Activated CD4-positive, alpha-beta memory T cell treated with anti-CD3 and anti-CD28 coated beads, Interleukin-2, amount 10 ng/mL, durations not matched to agents 7 days and 5 days (primary cell): ENCODE data around the gene HSBP1L1. TPM values are rescaled to one million over a fixed set of nuclear protein-coding genes. Genes with fewer than 3 reads are reported as not detected.

Experiments used
- CTCF ChIA-PET: fragments of 350-600 bp; sonication (Branson Sonifier 250); formaldehyde crosslinking; loops from one replicate; lab custom pipeline; 2021; ENCODE audit warnings: antibody characterized with exemption, inconsistent platforms; lab: Charles Lee
- POLR2A ChIA-PET: fragments of 350-600 bp; sonication (Branson Sonifier 250); formaldehyde crosslinking; loops from one replicate; lab custom pipeline; 2021; ENCODE audit warnings: antibody characterized with exemption; lab: Charles Lee
- DNase-seq: peaks from one replicate; pipeline ENCODE4 v3.0.0-alpha.2; 2020
- H3K27ac Mint-ChIP-seq: one replicate; pipeline ENCODE4 v1.8.0; 2021; ENCODE audit warnings: mild to moderate bottlenecking, mixed read lengths
- H3K27me3 Mint-ChIP-seq: one replicate; pipeline ENCODE4 v1.8.0; 2021; ENCODE audit warnings: mixed read lengths
- H3K36me3 Mint-ChIP-seq: one replicate; pipeline ENCODE4 v1.8.0; 2021; ENCODE audit warnings: low read depth, mixed read lengths
- H3K4me1 Mint-ChIP-seq: one replicate; pipeline ENCODE4 v1.8.0; 2021; ENCODE audit warnings: mixed read lengths
- H3K4me3 Mint-ChIP-seq: one replicate; pipeline ENCODE4 v1.8.0; 2021; ENCODE audit warnings: mild to moderate bottlenecking, mixed read lengths
- H3K9me3 Mint-ChIP-seq: one replicate; pipeline ENCODE4 v1.8.0; 2021; ENCODE audit warnings: mixed read lengths
- total RNA-seq, 2 experiments: library from RNA; stranded (reverse); gene quantifications; one replicate each; pipeline ENCODE4 v1.2.3, GENCODE V29; 2021

HSBP1L1 gene
- total RNA-seq, 2 experiments from 2014 or later: 9.0 to 9.2 TPM

- peaks cover 6% of the 10 kb centered on the region for H3K27me3 Mint-ChIP-seq
- CTCF ChIA-PET: interaction anchor here (0.7 to 1.1 kb wide), 3 partner anchors 20 to 585 kb away, joined by 3 to 7 read pairs (median 4); no protein-coding TSS in a partner anchor
- peak overlapping the region; percentile 21 for H3K27ac Mint-ChIP-seq
- peaks cover 46% of the 10 kb centered on the region for H3K4me1 Mint-ChIP-seq
- no peaks in the 10 kb centered on the region for H3K9me3 Mint-ChIP-seq
- H3K36me3 Mint-ChIP-seq: peaks cover 3% of the 10 kb centered on the region
- POLR2A ChIA-PET: interaction anchor here (1.0 to 3.5 kb wide), 5 partner anchors 11 to 313 kb away, joined by 3 to 34 read pairs (median 14); partner anchors contain the start of genes SLC66A2 and TXNL4A
- H3K4me3 Mint-ChIP-seq: peak overlapping the region; percentile 41
- peak; percentile 60 for DNase-seq
These were observed 1.4 kb upstream of the HSBP1L1 start for GRCh38 chr18:79962835-79963657.

- H3K27me3 Mint-ChIP-seq: peaks cover 6% of the 10 kb centered on the region
These were observed 649 bp upstream of the HSBP1L1 start for GRCh38 chr18:79963658-79964329.

GRCh38 chr18:79965119-79965902, 868 bp downstream of the HSBP1L1 start:
- Mint-ChIP-seq H3K4me1 (peaks cover 45% of the 10 kb centered on the region), H3K9me3 (no peaks in the 10 kb centered on the region), H3K27me3 (peaks cover 6% of the 10 kb centered on the region), H3K36me3 (peaks cover 8% of the 10 kb centered on the region), H3K27ac (peak overlapping the region; percentile 76), H3K4me3 (peak overlapping the region; percentile 69)
- ChIA-PET POLR2A (interaction anchor here (2.3 to 2.7 kb wide), 2 partner anchors 18 to 22 kb away, joined by 14 to 17 read pairs; partner anchors contain the start of gene TXNL4A), CTCF (no interaction called here)
- DNase-seq: no peak

More at GRCh38 chr18:79963658-79964329, 649 bp upstream of the HSBP1L1 start:
- POLR2A ChIA-PET: interaction anchor here (1.0 to 3.5 kb wide), 5 partner anchors 12 to 314 kb away, joined by 3 to 34 read pairs (median 14); partner anchors contain the start of genes SLC66A2 and TXNL4A
- Mint-ChIP-seq H3K36me3 (peaks cover 3% of the 10 kb centered on the region), H3K27ac (no peak overlapping the region), H3K9me3 (no peaks in the 10 kb centered on the region), H3K4me1 (peaks cover 49% of the 10 kb centered on the region), H3K4me3 (peak overlapping the region; percentile 41)
- CTCF ChIA-PET: interaction anchor here (0.7 to 1.1 kb wide), 2 partner anchors 24 to 586 kb away, joined by 3 to 7 read pairs; no protein-coding TSS in a partner anchor
- no peak for DNase-seq

GRCh38 chr18:79970419-79971133, 6.1 kb downstream of the HSBP1L1 start:
- Mint-ChIP-seq H3K27ac (no peak overlapping the region), H3K4me3 (no peak overlapping the region), H3K36me3 (peaks cover 52% of the 10 kb centered on the region), H3K4me1 (peaks cover 12% of the 10 kb centered on the region), H3K27me3 (no peaks in the 10 kb centered on the region), H3K9me3 (no peaks in the 10 kb centered on the region)
- CTCF ChIA-PET: no interaction called here
- POLR2A ChIA-PET: no interaction called here
- no peak for DNase-seq

- Mint-ChIP-seq H3K36me3 (peaks cover 52% of the 10 kb centered on the region), H3K9me3 (no peaks in the 10 kb centered on the region), H3K27ac (no peak overlapping the region), H3K4me3 (no peak overlapping the region), H3K4me1 (peaks cover 11% of the 10 kb centered on the region), H3K27me3 (no peaks in the 10 kb centered on the region)
- no peak for DNase-seq
- ChIA-PET POLR2A (no interaction called here), CTCF (no interaction called here)
These were observed 6.9 kb downstream of the HSBP1L1 start for GRCh38 chr18:79971211-79971952.

- Mint-ChIP-seq H3K4me1 (peaks cover 11% of the 10 kb centered on the region), H3K9me3 (no peaks in the 10 kb centered on the region), H3K27ac (no peak overlapping the region), H3K36me3 (peaks cover 52% of the 10 kb centered on the region), H3K4me3 (no peak overlapping the region), H3K27me3 (no peaks in the 10 kb centered on the region)
- ChIA-PET CTCF (no interaction called here), POLR2A (no interaction called here)
- DNase-seq: no peak
These were observed 7.5 kb downstream of the HSBP1L1 start for GRCh38 chr18:79971986-79972385.

- POLR2A ChIA-PET: no interaction called here
- H3K27ac Mint-ChIP-seq: no peak overlapping the region
These were observed 8.3 kb downstream of the HSBP1L1 start for GRCh38 chr18:79972720-79973119.

GRCh38 chr18:79973517-79973916, 9.1 kb downstream of the HSBP1L1 start:
- ChIA-PET CTCF (no interaction called here), POLR2A (no interaction called here)
- H3K9me3 Mint-ChIP-seq: no peaks in the 10 kb centered on the region
- no peak overlapping the region for H3K27ac Mint-ChIP-seq
- no peaks in the 10 kb centered on the region for H3K27me3 Mint-ChIP-seq
- peaks cover 8% of the 10 kb centered on the region for H3K4me1 Mint-ChIP-seq
- peaks cover 56% of the 10 kb centered on the region for H3K36me3 Mint-ChIP-seq
- no peak overlapping the region for H3K4me3 Mint-ChIP-seq
- DNase-seq: no peak

More at GRCh38 chr18:79972720-79973119, 8.3 kb downstream of the HSBP1L1 start:
- CTCF ChIA-PET: no interaction called here
- no peak overlapping the region for H3K4me3 Mint-ChIP-seq
- H3K27me3 Mint-ChIP-seq: no peaks in the 10 kb centered on the region
- peaks cover 52% of the 10 kb centered on the region for H3K36me3 Mint-ChIP-seq
- DNase-seq: no peak
- no peaks in the 10 kb centered on the region for H3K9me3 Mint-ChIP-seq
- peaks cover 10% of the 10 kb centered on the region for H3K4me1 Mint-ChIP-seq

- peaks cover 8% of the 10 kb centered on the region for H3K4me1 Mint-ChIP-seq
- no peaks in the 10 kb centered on the region for H3K9me3 Mint-ChIP-seq
- CTCF ChIA-PET: no interaction called here
- no peaks in the 10 kb centered on the region for H3K27me3 Mint-ChIP-seq
- H3K27ac Mint-ChIP-seq: no peak overlapping the region
- peaks cover 57% of the 10 kb centered on the region for H3K36me3 Mint-ChIP-seq
- POLR2A ChIA-PET: no interaction called here
- DNase-seq: no peak
- no peak overlapping the region for H3K4me3 Mint-ChIP-seq
These were observed 9.7 kb downstream of the HSBP1L1 start for GRCh38 chr18:79974025-79974654.

GRCh38 chr18:79975043-79975442, 10.6 kb downstream of the HSBP1L1 start:
- H3K4me1 Mint-ChIP-seq: peaks cover 12% of the 10 kb centered on the region
- peaks cover 58% of the 10 kb centered on the region for H3K36me3 Mint-ChIP-seq
- no peaks in the 10 kb centered on the region for H3K27me3 Mint-ChIP-seq
- ChIA-PET CTCF (interaction anchor here (0.6 kb wide), 1 partner anchor 236 kb away, joined by 5 read pairs; no protein-coding TSS in a partner anchor), POLR2A (no interaction called here)
- no peaks in the 10 kb centered on the region for H3K9me3 Mint-ChIP-seq
- no peak overlapping the region for H3K27ac Mint-ChIP-seq
- H3K4me3 Mint-ChIP-seq: no peak overlapping the region
- DNase-seq: no peak

GRCh38 chr18:79975985-79976680, 11.7 kb downstream of the HSBP1L1 start:
- DNase-seq: no peak
- CTCF ChIA-PET: no interaction called here
- H3K4me1 Mint-ChIP-seq: peaks cover 19% of the 10 kb centered on the region
- H3K9me3 Mint-ChIP-seq: no peaks in the 10 kb centered on the region
- POLR2A ChIA-PET: interaction anchor here (1.2 kb wide), 1 partner anchor 8 kb away, joined by 3 read pairs; no protein-coding TSS in a partner anchor
- peaks cover 51% of the 10 kb centered on the region for H3K36me3 Mint-ChIP-seq
- no peaks in the 10 kb centered on the region for H3K27me3 Mint-ChIP-seq
- H3K27ac Mint-ChIP-seq: no peak overlapping the region
- H3K4me3 Mint-ChIP-seq: no peak overlapping the region
